ENCODE data around the gene RPEL1.
"Not testable (repeated sequence)": the region's sequence is repeated elsewhere in the genome, so short reads cannot be mapped to it uniquely, and the experiment has no call there.

Gene RPEL1

DNA sequence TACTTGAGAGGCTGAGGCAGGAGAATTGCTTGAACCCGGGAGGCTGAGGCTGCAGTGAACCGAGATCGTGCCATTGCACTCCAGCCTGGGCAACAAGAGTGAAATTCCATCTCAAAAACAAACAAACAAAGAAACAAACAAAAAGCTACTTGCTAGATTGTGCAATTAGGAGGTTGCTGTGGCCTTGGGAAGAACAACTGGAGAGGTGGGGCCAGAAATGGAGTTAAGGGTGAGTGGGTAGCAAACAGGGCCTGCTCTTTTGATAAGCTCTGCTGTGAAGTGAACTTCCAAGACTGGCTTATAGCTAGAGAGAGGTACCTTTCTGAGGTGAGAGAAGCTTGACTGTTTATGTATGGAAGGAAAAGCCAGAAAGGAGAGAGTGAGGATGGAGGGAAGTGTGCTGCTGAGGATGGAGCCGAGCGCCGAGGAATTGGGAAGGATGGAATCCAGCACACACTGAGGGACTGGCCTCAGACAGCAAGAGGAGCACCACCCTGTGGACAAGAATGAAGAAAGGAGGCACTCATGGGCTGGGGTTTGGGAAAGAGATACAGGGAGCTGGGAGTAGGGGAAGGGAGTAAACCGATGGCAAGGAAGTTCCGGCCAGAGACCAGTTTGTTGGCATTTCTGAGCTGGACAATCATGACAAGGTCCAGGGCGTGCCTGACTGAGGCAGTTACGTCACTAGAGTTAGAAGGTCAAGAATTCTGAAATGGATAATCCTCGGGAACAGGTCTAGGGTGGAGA, 7.0 kb upstream of the RPEL1 start:
- no peak for FAIRE-seq

DNA sequence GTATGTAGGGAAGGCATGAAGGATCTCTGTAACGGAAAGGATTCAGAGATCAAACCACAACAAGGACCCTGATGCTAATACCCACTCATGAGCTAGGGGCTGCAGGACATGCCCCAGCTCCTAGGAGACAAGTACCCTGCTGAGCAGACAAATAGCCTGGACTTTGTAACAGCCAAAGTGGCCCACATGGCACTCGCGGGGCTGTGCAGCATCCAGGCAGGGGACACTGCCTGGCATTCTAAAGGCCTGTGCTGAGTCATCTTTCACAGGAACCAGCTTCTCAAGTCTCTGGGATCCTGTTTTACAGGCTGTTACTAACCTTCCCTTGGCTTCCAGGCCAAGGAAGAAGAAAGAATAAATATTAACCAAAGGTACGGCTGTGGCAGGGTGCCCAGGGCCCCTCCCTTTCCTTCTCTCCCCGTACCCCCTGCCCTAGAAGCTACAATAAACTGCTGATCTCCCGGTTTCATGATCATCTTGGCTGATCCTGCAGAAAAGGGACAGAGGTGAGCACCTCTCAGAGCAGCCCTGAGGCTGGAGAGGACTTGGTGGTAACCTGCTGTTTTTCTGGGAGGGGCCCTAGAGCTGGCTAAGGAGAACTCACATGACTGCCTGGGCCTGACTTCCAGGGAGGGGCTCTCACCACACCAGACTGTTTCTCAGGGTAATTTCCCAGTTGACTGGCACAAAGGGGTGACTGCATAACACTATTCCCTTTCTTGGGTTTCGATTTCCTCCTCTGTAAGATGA, 4.2 kb upstream of the RPEL1 start:
- no peak for FAIRE-seq

DNA sequence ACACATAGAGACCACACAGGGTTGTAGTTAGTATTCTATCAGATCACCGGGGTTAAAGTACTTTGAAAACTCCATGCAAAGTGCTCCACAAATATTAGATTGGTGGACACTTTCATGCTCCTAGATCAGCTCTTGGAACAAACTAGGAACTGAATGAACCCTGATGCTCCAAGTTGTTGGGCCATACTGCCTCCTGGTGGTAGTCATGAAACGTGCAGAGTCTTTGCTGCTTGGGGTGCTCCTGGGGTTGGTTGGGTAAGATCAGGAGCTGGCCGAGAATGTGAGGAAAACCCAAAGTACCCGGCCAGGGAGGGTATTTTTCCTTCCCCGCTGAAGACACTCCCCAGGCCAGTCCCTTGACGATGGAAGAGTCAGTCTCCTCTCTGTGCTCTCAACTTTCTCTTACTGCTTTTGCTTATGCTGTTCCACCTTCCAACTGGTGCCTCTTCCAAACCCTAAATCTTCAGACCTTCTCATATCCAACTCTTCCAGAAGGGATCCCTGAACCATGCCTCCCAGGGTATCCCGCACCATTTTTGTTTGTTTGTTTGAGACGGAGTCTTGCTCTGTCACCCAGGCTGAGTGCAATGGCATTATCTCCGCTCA, 918 bp upstream of the RPEL1 start:
- FAIRE-seq, result no peak

DNA sequence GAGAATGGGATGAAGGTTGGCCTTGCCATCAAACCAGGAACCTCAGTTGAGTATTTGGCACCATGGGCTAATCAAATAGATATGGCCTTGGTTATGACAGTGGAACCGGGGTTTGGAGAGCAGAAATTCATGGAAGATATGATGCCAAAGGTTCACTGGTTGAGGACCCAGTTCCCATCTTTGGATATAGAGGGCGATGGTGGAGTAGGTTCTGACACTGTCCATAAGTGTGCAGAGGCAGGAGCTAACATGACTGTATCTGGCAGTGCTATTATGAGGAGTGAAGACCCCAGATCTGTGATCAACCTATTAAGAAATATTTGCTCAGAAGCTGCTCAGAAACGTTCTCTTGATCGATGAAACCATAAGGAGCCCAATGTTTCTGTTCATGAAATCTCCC, 637 bp downstream of the RPEL1 start:
- no peak for FAIRE-seq

DNA sequence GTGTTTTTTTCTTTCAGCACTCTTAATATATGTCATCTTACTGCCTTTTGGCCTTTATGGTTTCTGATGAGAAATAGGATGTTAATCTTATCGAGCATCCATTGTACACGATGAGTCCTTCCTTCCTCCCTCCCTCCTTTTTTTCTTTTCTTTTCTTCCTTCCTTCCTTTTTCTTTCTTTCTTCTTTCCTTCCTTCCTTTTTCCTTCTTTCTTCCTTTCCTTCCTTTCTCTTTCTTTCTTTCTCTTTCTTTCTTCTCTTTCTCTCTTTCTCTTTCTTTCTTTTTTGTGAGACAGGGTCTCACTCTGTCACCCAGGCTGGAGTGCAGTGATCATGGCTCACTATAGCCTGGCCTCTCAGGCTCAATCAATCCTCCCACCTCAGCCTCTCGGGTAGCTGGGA, 8.4 kb downstream of the RPEL1 start:
- no peak for FAIRE-seq

DNA sequence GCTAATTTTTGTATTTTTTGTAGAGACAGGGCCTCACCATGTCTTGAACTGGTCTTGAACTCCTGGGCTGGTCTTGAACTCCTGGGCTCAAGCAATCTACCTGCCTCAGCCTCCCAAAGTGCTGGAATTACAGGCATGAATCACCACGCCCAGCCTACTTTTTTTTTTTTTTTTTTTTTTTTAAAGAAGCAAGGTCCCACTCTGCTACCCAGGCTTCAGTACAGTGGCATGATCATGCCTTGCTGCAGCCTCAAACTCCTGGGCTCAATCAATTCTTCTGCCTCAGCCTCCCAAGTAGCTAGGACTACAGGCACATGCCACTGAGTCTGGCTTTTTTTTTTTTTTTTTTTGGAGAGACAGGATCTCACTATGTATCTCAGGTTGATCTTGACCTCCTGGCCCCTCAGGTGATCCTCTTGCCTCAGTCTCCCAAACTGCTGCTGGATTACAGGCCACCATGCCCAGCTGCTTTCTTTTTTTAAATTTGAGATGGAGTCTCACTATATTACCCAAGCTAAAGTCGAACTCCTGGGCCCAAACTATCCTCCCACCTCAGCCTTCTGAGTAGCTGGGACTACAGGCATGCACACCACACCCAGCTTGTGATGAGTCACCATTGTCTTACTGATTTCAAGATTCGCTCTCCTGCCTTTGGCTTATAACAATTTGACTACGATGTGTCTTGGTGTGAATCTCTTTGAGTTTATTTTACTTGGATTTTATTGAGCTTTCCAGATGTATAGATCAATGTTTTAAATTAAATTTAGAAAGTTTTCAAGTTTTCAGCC, 9.0 kb downstream of the RPEL1 start:
- FAIRE-seq, result no peak

DNA sequence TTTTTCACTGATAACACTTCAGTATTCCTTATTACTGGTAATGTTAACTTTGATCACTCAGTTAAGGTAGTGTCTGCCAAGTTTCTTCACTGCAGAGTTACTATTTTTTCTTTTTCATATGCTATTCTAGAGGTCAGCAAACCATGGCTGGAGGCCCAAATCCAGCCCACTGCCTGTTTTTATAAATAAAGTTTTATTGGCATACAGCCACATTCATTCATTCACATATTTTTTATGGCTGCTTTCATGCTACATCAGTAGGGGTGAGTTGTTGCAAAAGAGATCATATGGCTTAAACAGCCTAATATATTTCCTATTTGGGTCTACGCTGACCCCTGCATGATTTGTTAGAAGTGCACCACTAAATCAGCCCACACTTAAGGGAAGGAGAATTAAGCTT, 10.9 kb downstream of the RPEL1 start:
- FAIRE-seq, result no peak

DNA sequence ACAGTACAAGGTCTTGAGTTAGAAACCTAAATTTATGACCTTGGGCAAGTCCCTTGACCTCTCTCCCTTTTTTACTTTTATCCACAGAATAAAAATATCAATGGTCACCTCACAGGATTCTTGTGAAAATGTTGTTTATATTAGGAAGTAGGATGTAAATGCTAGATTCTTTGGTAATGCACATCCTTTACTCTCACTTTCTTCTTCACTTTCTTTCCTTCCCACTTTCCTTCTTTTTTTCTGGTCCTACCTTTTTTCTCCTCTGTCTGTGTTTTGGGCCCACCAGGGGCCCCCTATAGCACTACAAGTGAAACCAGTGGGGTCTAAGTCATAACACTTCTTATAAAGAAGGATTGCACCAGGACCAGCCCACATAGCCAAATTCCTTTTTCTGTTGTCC, 12.1 kb downstream of the RPEL1 start:
- FAIRE-seq, result no peak

DNA sequence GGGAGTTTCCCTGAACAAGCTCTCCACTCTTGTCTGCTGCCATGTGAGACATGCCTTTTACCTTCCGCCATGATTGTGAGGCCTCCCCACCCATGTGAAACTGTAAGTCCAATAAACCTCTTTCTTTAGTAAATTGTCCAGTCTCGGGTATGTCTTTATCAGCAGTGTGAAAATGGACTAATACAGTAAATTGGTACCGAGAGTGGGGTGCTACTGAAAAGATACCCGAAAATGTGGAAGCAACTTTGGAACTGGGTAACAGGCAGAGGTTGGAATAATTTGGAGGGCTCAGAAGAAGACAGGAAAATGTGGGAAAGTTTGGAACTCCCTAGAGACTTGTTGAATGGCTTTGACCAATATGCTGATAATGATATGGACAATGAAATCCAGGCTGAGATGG, 13.2 kb downstream of the RPEL1 start:
- not testable (repeated sequence) for FAIRE-seq

DNA sequence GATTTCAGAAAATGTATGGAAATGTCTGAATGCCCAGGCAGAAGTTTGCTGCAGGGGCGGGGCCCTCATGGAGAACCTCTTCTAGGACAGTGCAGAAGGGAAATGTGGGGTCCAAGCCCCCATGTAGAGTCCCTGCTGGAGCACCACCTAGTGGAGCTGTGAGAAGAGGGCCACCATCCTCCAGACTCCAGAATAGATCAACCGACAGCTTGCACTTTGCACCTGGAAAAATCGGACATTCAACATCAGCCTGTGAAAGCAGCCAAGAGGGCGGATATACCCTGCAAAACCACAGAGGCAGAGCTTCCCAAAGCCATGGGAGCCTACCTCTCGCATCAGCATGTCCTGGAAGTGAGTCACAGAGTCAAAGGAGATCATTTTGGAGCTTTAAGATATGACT, 14.3 kb downstream of the RPEL1 start:
- no peak for FAIRE-seq

DNA sequence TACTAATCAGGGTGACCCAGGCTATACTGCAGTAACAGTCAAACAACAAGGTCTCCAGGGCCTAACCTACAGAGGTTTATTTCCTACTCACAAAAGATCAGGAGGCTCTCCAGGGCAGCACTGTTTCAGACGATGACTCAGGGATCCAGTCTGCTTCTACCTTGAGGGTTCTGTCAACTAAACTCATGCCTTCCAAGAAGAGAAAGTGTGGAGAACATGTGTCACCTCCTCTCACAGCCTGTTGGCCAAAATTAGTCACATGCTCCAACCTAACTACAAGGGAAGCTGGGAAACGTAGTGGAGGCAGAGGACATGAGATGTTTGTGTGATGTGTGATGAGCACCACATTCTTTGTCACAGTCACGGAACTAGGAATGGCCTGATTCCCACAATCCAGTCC, 16.5 kb downstream of the RPEL1 start:
- no peak for FAIRE-seq

DNA sequence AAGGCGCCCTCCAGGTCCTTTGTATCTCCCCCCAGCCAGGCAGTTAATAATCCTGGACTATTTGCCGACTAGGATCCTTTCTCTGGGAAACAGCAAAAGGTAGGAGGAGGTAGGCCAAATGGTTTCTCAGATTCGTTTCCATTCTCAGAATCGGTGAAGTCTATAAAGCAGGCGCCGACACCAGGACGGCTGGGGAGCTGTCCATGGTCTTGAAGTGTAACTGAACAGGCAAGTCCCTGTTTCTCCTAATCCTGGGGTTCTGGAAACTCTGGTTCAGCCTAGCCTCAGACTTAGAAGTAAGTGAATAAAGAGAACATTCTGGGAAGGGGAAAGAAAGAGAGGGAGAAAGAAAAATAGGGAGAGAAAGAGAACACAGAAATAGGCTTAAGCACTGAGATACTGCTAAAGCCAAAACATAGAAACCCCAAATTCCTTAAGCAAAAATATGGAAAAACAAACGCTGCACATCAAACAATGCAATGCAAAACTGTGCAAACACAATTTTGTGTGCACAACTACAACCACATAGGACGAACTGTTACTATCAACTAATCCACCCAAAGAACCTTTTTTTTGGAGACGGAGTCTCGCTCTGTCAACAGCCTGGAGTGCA, 20.1 kb downstream of the RPEL1 start:
- FAIRE-seq, result no peak

DNA sequence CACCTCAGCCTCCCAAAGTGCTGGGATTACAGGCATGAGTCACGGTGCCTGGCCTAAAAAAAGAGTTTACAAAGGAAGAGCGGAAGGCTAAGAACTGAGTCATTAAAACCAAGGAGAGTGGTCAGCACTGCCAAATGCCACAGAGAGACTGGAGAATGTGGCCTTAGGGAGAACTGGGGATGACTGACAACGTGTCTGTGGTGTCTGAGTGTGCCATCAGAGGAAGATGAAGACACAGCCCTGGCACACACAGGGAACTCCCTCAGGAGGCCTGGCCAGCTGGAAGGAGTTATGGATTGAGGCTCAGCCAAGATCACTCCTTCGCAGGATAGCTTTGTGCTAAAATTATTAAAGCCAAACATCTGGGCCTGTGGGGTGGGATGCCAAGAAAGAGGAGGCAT, 27.4 kb downstream of the RPEL1 start:
- no peak for FAIRE-seq

DNA sequence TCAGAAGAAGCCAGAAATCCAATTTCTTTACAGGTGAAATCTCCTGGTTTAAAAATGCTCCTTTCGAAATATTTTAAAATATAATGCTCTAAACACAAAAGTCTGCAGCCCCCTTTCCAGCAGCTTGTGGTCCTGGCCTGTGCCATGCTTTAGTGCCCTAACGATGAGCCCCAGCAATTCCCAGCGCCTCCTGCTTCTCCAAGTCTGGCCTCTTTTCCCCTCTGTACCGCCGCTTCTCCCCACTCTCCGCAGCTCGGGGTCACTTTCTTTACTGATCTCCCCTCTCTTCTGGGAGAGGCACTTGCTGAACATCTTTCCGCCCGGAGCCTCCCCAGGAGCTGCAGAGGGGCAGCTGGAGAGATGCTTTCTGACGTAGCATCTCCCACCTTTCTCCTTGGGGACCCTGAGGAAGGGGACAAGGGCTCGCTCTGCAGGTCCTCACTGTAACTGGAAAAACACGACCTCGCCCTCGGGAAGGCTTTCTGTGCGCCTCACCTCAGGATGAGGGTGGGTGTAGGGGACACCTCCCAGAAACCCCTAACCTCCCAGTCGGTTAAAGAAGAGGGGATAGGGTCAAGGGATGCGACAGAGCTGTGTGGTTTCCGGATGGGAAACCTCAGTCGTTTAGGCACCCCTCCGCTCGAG, 30.7 kb downstream of the RPEL1 start:
- FAIRE-seq, result no peak

DNA sequence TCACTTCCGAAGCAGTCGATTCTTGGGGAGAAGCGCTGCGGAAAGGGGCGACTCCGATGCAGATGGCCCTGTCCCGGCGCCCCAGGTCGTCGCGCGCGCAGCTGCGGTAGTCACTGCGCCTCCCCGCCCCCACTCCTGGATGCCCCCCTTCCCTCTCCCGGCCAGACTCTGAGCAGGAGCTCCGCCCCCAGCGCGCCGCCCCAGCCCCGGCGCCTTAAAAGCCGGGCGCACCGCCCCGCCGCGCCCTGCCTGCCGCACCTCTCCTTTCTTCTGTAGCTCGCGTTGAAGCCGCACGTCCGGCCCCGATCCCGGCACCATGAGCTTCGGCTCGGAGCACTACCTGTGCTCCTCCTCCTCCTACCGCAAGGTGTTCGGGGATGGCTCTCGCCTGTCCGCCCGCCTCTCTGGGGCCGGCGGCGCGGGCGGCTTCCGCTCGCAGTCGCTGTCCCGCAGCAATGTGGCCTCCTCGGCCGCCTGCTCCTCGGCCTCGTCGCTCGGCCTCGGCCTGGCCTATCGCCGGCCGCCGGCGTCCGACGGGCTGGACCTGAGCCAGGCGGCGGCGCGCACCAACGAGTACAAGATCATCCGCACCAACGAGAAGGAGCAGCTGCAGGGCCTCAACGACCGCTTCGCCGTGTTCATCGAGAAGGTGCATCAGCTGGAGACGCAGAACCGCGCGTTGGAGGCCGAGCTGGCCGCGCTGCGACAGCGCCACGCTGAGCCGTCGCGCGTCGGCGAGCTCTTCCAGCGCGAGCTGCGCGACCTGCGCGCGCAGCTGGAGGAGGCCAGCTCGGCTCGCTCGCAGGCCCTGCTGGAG, 31.4 kb downstream of the RPEL1 start, which contains the start of gene INA:
INA (plus strand) TSS at position 243 of the 817 bp plus-strand sequence; CDS start at position 317, 74 bp downstream.
- FAIRE-seq, result no peak

DNA sequence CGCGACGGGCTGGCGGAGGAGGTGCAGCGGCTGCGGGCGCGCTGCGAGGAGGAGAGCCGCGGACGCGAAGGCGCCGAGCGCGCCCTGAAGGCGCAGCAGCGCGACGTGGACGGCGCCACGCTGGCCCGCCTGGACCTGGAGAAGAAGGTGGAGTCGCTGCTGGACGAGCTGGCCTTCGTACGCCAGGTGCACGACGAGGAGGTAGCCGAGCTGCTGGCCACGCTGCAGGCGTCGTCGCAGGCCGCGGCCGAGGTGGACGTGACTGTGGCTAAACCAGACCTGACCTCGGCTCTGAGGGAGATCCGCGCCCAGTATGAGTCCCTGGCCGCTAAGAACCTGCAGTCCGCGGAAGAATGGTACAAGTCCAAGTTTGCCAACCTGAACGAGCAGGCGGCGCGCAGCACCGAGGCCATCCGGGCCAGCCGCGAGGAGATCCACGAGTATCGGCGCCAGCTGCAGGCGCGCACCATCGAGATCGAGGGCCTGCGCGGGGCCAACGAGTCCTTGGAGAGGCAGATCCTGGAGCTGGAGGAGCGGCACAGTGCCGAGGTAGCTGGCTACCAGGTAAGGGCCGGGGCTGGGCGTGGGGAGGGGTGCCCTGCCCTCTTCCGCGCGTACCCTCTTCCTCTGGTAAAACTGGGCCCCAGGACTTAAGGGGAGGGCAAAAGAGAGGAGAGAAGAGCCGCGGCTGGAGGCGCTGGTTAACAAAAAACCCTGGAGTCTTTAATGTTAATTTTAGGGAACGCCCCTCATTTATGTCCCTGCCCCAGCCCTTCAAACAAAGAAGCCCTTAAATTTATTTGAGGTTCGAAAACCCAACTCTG, 32.2 kb downstream of the RPEL1 start:
- FAIRE-seq, result no peak

DNA sequence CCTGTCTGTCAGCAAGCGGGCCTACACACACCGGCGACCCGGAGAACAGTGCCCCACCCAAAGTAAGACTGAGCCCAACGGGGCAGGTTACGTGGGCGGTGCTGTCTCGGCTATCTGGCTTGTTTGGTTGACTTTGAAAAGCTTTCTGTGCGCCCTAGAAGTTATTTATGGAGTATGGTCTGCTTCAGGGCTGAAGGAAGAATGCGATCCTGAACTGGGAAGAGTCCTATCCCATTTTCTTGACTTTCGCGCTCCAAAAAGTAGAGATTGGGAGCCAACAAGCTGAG, 32.8 kb downstream of the RPEL1 start:
- no peak for FAIRE-seq

DNA sequence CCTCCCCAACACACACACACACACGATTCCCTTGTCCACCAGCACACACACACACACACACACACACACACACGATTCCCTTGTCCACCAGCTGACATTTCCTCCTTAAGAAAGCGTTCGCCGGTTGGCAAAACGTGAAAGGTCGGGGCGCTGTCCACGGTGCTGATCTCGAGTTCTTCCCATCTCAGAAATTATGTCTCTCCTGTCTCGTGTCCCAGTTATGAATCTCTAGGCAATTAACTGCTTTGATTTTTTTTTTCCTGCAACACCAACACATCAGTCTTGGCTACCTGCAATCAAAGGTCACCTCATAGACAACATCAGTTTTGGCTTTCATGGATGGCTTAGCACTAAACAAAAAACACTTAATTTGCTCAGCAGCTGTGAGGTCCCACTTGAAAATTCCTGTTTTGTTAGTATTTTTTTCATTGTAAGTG, 33.2 kb downstream of the RPEL1 start:
- no peak for FAIRE-seq

DNA sequence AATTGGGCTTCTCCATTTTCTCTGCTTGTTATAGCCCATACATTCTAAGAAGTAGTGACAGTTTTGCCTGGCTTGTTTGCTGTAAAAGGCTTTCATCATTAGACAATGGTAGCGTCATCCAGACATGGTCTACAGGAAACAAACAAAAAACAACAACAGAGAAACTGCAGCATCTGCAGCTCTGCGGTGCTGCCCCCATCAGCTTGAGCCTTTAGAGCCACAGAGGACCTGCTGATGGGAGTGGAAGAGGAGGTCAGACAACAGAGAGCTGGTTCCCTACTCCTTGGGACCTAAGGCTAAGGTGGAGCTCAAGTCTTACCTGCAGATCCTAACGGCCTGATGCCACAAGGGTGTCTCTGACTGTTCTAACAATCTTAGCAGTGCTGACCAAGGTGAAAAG, 34.3 kb downstream of the RPEL1 start:
- FAIRE-seq, result no peak

DNA sequence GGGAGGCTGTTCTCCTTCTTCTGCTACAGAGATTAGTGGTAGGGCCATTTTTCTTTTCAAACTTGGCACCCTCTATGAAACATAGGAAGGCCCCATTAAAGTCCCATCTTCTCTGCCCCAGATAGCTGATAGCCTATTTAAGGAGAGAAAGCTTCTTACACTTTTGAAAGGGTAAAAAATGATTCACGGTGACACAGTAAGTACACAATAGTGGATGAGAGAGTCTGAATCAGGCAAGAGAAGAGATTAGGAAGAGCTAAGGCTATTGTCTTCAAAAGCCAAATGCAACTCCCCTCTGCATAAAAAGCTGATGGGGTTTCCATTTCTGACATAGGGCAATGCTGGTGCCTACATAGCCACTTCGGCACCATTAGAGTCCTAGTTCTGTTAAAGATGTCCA, 34.8 kb downstream of the RPEL1 start:
- no peak for FAIRE-seq

DNA sequence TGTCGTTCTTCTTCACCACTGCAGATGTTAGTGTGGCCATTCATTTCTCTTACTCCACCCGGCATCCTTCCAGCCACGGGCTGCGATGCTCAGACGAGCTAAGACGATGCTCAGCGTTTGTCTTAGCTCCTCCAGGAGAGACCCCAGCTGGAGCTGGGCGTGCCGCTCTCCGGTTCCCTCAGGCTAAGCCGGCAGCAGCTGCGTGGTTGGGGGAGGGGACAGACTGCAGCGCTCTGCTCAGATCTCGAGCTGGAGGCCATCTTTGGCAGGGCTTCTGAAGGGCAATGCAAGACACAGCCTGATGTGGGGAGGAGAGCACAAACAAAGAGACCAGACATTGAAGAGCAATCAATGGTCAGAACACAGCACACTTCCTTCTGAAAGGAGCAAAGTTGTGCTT, 36.1 kb downstream of the RPEL1 start:
- no peak for FAIRE-seq
